Amniotic epithelial cell (primary cell): Measurements from ENCODE around the gene CAGE1.

ENCODE experiments used
- DNase-seq: peaks from one replicate; pipeline ENCODE4 v3.0.0-alpha.2; 2010; ENCODE audit warnings: low read depth

Gene CAGE1

GRCh38 chr6:7389451-7390225 lies at the start of gene CAGE1, which contains the start of gene RIOK1:
TSS of gene CAGE1 (minus strand) at chr6:7389742. CDS start at chr6:7387173, 2,569 bp downstream.
TSS of gene RIOK1 (plus strand) at chr6:7389808. CDS start at chr6:7390003, 195 bp downstream.
- DNase-seq = peak; percentile 93

- DNase-seq = no peak
These were observed 49.7 kb upstream of the CAGE1 start for GRCh38 chr6:7439228-7439627.

- DNase-seq = no peak
These were observed 48.5 kb upstream of the CAGE1 start for GRCh38 chr6:7438011-7438410.

- DNase-seq = no peak
These were observed 45.1 kb upstream of the CAGE1 start for GRCh38 chr6:7434672-7435071.

- DNase-seq = no peak
These were observed 43.6 kb upstream of the CAGE1 start for GRCh38 chr6:7433121-7433617.

- no peak for DNase-seq
These were observed 43.0 kb upstream of the CAGE1 start for GRCh38 chr6:7432391-7433120.

- peak; percentile 85 for DNase-seq
These were observed 42.3 kb upstream of the CAGE1 start for GRCh38 chr6:7431674-7432390.

GRCh38 chr6:7431313-7431673 lies 41.8 kb upstream of the CAGE1 start:
- DNase-seq = no peak

GRCh38 chr6:7426447-7427169 lies 37.1 kb upstream of the CAGE1 start:
- peak; percentile 51 for DNase-seq

- no peak for DNase-seq
These were observed 36.3 kb upstream of the CAGE1 start for GRCh38 chr6:7425808-7426190.

GRCh38 chr6:7424967-7425807 lies 35.6 kb upstream of the CAGE1 start:
- peak; percentile 74 for DNase-seq

GRCh38 chr6:7424058-7424457 lies 34.5 kb upstream of the CAGE1 start:
- no peak for DNase-seq

- DNase-seq = no peak
These were observed 31.5 kb upstream of the CAGE1 start for GRCh38 chr6:7421066-7421465.

GRCh38 chr6:7419065-7419464 lies 29.5 kb upstream of the CAGE1 start:
- peak; percentile 28 for DNase-seq

- peak; percentile 40 for DNase-seq
These were observed 28.8 kb upstream of the CAGE1 start for GRCh38 chr6:7418238-7418905.

GRCh38 chr6:7417684-7418083 lies 28.1 kb upstream of the CAGE1 start:
- no peak for DNase-seq

- peak; percentile 97 for DNase-seq
These were observed 25.3 kb upstream of the CAGE1 start for GRCh38 chr6:7414811-7415210.

- DNase-seq = no peak
These were observed 23.7 kb upstream of the CAGE1 start for GRCh38 chr6:7413151-7413823.

GRCh38 chr6:7411328-7411727 lies 21.8 kb upstream of the CAGE1 start:
- no peak for DNase-seq

GRCh38 chr6:7410851-7411250 lies 21.3 kb upstream of the CAGE1 start:
- no peak for DNase-seq
